GM21381 (cell line): ENCODE results near the gene CYP2C18.
"Not testable (repeated sequence)": the region's sequence is repeated elsewhere in the genome, so short reads cannot be mapped to it uniquely, and the experiment has no call there.

Source experiments
- ATAC-seq: cut with Tn5 transposase; IDR thresholded peaks from one replicate; pipeline ENCODE4 v1.9.1; 2021; ENCODE audit warnings: mild to moderate bottlenecking, moderate library complexity; ENCODE audit not compliant: unreplicated experiment

Gene CYP2C18

DNA sequence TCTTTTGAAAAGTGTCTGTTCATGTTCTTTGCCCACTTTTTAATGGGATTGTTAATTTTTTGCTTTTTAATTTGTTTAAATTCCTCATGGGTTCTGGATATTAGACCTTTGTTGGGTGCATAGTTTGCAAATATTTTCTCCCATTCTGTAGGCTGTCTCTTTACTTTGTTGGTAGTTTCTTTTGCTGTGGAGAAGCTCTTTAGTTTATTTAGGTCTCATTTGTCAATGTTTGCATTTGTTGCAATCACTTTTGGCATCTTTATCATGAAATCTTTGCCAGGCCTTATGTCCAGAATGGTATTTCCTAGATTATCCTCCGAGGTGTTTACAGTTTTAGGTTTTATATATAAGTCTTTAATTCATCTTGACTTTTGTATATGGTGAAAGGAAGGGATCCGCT, 55.1 kb downstream of the CYP2C18 start:
- ATAC-seq = no peak

GRCh38 chr10:94747137-94747536, 63.6 kb downstream of the CYP2C18 start:
- no peak for ATAC-seq

DNA sequence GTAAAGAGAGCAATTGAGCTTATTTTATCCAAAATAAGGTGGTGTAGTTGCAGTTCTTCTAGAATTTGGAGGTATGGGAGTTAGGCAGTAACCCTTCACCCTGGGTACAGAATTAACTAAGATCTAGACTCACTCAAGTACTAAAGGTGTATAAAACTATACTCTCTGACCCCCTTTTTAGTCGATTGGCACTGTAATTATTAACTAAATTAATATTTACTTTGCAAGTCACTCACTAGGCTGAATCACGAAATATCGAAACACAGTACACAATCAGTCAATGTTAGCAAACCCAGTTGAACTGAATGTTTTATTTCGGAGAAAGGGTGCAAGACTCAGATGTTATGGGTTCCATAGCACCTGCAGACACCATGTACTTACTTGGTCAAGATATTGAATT, 64.3 kb downstream of the CYP2C18 start:
- ATAC-seq = no peak

DNA sequence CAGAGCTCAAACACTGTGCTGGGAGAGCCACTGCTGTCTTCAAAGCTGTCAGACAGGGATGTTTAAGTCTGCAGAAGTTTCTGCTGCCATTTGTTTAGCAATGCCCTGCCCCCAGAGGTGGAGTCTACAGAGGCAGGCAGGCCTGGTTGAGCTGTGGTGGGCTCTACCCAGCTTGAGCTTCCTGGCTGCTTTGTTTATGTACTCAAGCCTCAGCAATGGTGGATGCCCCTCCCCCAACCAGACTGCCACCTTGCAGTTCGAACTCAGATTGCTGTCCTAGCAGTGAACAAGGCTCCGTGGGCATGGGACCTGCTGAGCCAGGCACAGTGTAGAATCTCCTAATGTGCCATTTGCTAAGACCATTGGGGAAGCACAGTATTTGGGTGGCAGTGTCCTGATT, 74.4 kb downstream of the CYP2C18 start:
- ATAC-seq = no peak

DNA sequence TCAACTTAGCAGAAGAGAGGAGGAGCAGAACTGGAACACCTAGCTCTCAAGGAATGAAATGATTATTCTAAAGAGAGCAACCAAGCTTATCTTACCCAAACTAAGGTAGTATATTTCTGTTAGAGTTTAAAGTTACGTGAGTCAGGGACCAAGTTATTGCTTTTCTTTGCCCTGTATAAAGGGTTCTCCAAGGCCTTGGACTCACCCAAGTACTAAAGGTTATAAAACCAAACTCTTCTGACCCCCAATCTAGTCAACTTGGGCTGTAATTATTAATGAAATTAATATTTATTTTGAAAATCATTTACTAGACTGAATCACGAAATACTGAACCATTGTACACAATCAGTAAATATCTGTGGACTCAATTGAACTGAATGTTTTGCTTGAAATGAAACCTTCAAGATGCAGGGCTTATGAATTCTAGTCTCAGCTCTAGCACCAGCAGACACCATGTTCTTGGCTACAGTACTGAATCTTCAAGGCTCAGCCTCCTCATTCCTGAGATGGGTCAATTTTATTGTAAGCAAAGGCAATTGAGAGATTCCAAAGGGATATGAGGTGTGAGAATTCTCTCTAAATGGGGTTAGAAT, 77.2 kb downstream of the CYP2C18 start:
- ATAC-seq = no peak

DNA sequence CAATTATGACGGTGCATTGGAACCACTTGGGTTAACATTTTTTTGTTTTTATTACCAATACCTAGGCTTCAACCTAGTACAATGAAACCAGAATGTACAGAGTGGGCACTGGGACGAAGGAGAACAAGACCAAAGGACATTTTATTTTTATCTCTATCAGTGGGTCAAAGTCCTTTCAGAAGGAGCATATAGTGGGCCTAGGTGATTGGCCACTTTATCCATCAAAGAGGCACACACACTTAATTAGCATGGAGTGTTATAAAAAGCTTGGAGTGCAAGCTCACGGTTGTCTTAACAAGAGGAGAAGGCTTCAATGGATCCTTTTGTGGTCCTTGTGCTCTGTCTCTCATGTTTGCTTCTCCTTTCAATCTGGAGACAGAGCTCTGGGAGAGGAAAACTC, 78.9 kb downstream of the CYP2C18 start, which contains the start of gene CYP2C19:
Gene CYP2C19 (plus strand): TSS at position 289 of the 400 bp plus-strand sequence. CDS start 25 bp downstream, at position 314.
- no peak for ATAC-seq

DNA sequence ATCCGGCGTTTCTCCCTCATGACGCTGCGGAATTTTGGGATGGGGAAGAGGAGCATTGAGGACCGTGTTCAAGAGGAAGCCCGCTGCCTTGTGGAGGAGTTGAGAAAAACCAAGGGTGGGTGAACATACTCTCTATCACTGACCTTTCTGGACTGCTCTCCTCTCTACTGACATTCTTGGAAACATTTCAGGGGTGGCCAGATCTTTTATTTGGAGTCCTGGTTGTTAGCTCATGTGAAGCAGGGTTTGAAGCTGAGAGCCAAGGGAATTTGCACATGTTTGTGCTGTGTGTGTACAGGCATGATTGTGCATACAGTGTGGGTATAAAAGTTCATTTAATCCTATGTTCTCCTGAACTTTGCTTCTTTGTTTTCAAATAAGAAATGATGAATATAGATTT, 91.9 kb downstream of the CYP2C18 start:
- ATAC-seq = not testable (repeated sequence)

DNA sequence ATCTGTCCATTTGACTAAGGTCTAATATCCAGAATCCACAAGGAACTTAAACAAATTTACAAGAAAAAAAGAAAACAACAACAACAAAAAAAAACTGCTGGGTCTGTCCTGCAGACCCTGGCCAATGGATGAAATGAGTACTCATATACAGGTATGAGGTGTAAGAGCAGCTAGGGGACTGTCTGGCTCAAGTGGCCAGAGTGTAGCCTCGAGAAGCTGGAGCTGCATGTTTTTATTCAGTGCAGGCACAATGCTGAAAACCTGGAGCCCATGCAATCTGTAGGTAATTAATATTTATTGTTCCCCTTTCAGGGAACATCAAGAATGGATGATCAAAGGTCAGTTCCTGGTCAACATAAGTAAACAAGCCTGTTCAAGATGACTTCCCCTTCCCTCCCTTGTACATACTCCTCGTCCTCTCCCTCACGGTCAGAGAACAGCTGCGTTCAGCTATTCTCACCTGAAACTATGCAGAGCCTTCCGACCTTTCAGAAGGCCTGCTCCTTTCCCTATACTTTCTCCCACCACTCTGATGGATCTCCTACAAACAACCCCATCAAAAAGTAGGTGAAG, 94.4 kb downstream of the CYP2C18 start:
- no peak for ATAC-seq

- ATAC-seq = no peak
Measured at GRCh38 chr10:94780844-94781243, 97.3 kb downstream of the CYP2C18 start.

DNA sequence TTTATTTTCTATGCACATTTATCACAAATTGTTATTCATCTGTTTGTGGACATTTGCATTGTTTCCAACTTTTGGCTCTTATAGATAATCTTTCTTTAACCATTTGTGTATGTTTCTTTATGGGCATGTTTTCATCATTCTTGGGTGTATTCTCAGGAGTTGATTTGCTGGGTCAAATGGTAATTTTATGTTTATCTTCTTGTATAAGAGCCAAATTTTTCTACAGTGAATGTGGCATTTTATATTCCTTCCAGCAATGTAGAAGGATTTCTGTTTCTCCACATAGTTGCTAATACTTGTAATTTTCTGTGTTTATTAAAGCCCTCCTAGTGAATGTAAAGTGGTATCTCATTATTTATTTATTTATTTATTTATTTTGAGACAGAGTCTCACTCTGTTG, 100.7 kb downstream of the CYP2C18 start:
- no peak for ATAC-seq

DNA sequence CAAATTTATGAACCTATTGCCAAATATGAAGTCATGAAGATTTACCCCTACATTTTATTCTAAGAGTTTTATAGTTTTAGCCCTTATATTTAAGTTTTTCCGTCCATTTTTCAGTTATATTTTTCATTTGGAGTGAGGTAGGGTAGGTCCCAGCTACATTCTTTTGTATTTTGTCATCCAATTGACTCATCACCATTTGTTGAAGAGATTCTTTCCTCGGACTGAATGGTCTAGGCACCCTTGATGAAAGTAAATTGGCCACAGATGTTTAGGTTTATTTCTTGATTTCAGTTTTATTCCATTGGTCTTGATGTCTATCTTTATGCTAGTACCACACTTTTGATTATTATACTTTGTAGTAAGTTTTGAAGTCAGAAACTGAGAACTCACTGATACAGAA, 101.7 kb downstream of the CYP2C18 start:
- no peak for ATAC-seq
